ENCODE data around the gene IL6ST.
A peak's percentile ranks its signal among the peaks of the same experiment; 100 is the strongest.

IL6ST gene

GRCh38 chr5:55924744-55925143 lies 70.0 kb downstream of the IL6ST start:
- no peak for TF ChIP-seq CTCF (IDR thresholded peaks at IDR 0.05)
- peak; percentile 36 for DNase-seq (ENCODE audit: low spot score)
- H3K27ac ChIP-seq: no peak overlapping the region
- H3K4me3 ChIP-seq: no peak overlapping the region

- Histone ChIP-seq H3K4me3 (peak overlapping the region; percentile 65), H3K27ac (no peak overlapping the region)
- TF ChIP-seq CTCF (IDR thresholded peaks at IDR 0.05): no peak
Observed at GRCh38 chr5:55923865-55924500, 70.8 kb downstream of the IL6ST start.

GRCh38 chr5:55923177-55923771 lies 71.5 kb downstream of the IL6ST start:
- no peak for TF ChIP-seq CTCF (IDR thresholded peaks at IDR 0.05)
- H3K4me3 ChIP-seq: peak overlapping the region; percentile 65
- peak; percentile 68 for DNase-seq (ENCODE audit: low spot score)
- peak overlapping the region in 1 of 2 donors; percentile 7 for H3K27ac ChIP-seq

More at GRCh38 chr5:55923865-55924500, 70.8 kb downstream of the IL6ST start:
- peak; percentile 58 for DNase-seq (ENCODE audit: low spot score)

GRCh38 chr5:55921617-55922016 lies 73.1 kb downstream of the IL6ST start:
- no peak overlapping the region for H3K4me3 ChIP-seq

GRCh38 chr5:55920784-55921183 lies 74.0 kb downstream of the IL6ST start:
- TF ChIP-seq CTCF (IDR thresholded peaks at IDR 0.05): no peak
- H3K4me3 ChIP-seq: no peak overlapping the region
- DNase-seq (ENCODE audit: low spot score): no peak
- no peak overlapping the region for H3K27ac ChIP-seq

More at GRCh38 chr5:55921617-55922016, 73.1 kb downstream of the IL6ST start:
- no peak for TF ChIP-seq CTCF (IDR thresholded peaks at IDR 0.05)
- no peak overlapping the region for H3K27ac ChIP-seq
- DNase-seq (ENCODE audit: low spot score): no peak

- TF ChIP-seq CTCF (IDR thresholded peaks at IDR 0.05): no peak
- H3K27ac ChIP-seq: no peak overlapping the region
- no peak overlapping the region for H3K4me3 ChIP-seq
- DNase-seq (ENCODE audit: low spot score): peak; percentile 33
Observed at GRCh38 chr5:55919625-55920024, 75.1 kb downstream of the IL6ST start.
